Mesenchymal stem cell (in vitro differentiated cells and primary cell): ENCODE measurements around the gene RASAL3.

Source experiments
- DNase-seq: peaks from one replicate; pipeline ENCODE4 v3.0.0-alpha.2; 2013
- H2AFZ ChIP-seq: one replicate; pipeline ENCODE4 v1.6.1; 2013; ENCODE audit warnings: low read depth, mild to moderate bottlenecking, control low read depth, inconsistent platforms, low read length, moderate library complexity
- H2AK5ac ChIP-seq: 2 replicates; pipeline ENCODE4 v1.6.1; 2013; ENCODE audit warnings: low read length, moderate library complexity, mild to moderate bottlenecking, inconsistent platforms; ENCODE audit not compliant: severe bottlenecking
- H2BK120ac ChIP-seq: one replicate; pipeline ENCODE4 v1.6.1; 2013; ENCODE audit warnings: low read depth, mild to moderate bottlenecking, inconsistent platforms, low read length, moderate library complexity
- H2BK12ac ChIP-seq, 2 experiments: one replicate each; pipeline ENCODE4 v1.6.1; 2013; ENCODE audit warnings: inconsistent platforms in 2 of 2, low read length in 2 of 2, mild to moderate bottlenecking in 2 of 2, moderate library complexity in 2 of 2, control low read depth in 1 of 2
- H2BK15ac ChIP-seq: one replicate; pipeline ENCODE4 v1.6.1; 2013; ENCODE audit warnings: mild to moderate bottlenecking, low read depth, inconsistent platforms; ENCODE audit not compliant: poor library complexity, severe bottlenecking
- H2BK5ac ChIP-seq: 2 replicates; pipeline ENCODE4 v1.6.1; 2013; ENCODE audit warnings: low read depth, mild to moderate bottlenecking, low read length, control low read depth, inconsistent platforms; ENCODE audit not compliant: poor library complexity, severe bottlenecking
- H3K14ac ChIP-seq, 2 experiments: one replicate each; pipeline ENCODE4 v1.6.1; 2013; ENCODE audit warnings: inconsistent platforms in 2 of 2, low read length in 2 of 2, control low read depth in 1 of 2, mild to moderate bottlenecking in 1 of 2, moderate library complexity in 1 of 2
- H3K18ac ChIP-seq, 2 experiments: one replicate each; pipeline ENCODE4 v1.6.1; 2013; ENCODE audit warnings: inconsistent platforms in 2 of 2, low read length in 2 of 2, control low read depth in 1 of 2, low read depth in 1 of 2, mild to moderate bottlenecking in 1 of 2
- H3K23ac ChIP-seq, 2 experiments: one replicate each; pipeline ENCODE4 v1.6.1; 2013; ENCODE audit warnings: inconsistent platforms in 2 of 2, low read length in 2 of 2, mild to moderate bottlenecking in 2 of 2, moderate library complexity in 2 of 2, control low read depth in 1 of 2
- H3K27ac ChIP-seq: 2 replicates; pipeline ENCODE4 v1.5.1; 2013; ENCODE audit warnings: mild to moderate bottlenecking, moderate library complexity, low read length, control low read depth, inconsistent platforms; ENCODE audit not compliant: poor library complexity, severe bottlenecking
- H3K27me3 ChIP-seq, 2 experiments: 2 replicates each; pipeline versions ENCODE4 v1.6.1 to v1.7.0; 2013; ENCODE audit warnings: low read length in 2 of 2, mild to moderate bottlenecking in 2 of 2, moderate library complexity in 2 of 2, control low read depth in 1 of 2, inconsistent platforms in 1 of 2; ENCODE audit not compliant: control insufficient read depth in 1 of 2, insufficient read depth in 1 of 2
- H3K36me3 ChIP-seq, 2 experiments: 2 replicates each; pipeline versions ENCODE4 v1.6.1 to v1.7.0; 2013; ENCODE audit warnings: low read length in 2 of 2, control low read depth in 1 of 2, inconsistent platforms in 1 of 2, low read depth in 1 of 2, mild to moderate bottlenecking in 1 of 2; ENCODE audit not compliant: insufficient read depth in 2 of 2, control insufficient read depth in 1 of 2
- H3K4ac ChIP-seq, 2 experiments: one replicate each; pipeline ENCODE4 v1.6.1; 2013; ENCODE audit warnings: inconsistent platforms in 2 of 2, low read length in 2 of 2, mild to moderate bottlenecking in 2 of 2, moderate library complexity in 2 of 2, control low read depth in 1 of 2, low read depth in 1 of 2
- H3K4me1 ChIP-seq: 2 replicates; pipeline ENCODE4 v1.6.1; 2013; ENCODE audit warnings: low read depth, low read length, control low read depth; ENCODE audit not compliant: control insufficient read depth, insufficient read depth
- H3K4me2 ChIP-seq: 2 replicates; pipeline ENCODE4 v1.6.1; 2013; ENCODE audit warnings: low read length, mild to moderate bottlenecking, inconsistent platforms; ENCODE audit not compliant: poor library complexity, severe bottlenecking
- H3K4me3 ChIP-seq, 2 experiments: 2 replicates each; pipeline versions ENCODE4 v1.5.1 to v1.7.0; 2013; ENCODE audit warnings: low read length in 2 of 2, mild to moderate bottlenecking in 2 of 2, control low read depth in 1 of 2, low read depth in 1 of 2; ENCODE audit not compliant: insufficient read depth in 1 of 2
- H3K79me1 ChIP-seq: replicated peaks from 2 replicates; pipeline ENCODE4 v1.6.1; 2013; ENCODE audit warnings: mild to moderate bottlenecking, control low read depth, low read length, inconsistent platforms; ENCODE audit not compliant: poor library complexity, severe bottlenecking
- H3K9ac ChIP-seq: 2 replicates; pipeline ENCODE4 v1.7.0; 2013; ENCODE audit warnings: mild to moderate bottlenecking, low read length, moderate library complexity
- H3K9me3 ChIP-seq: 2 replicates; pipeline ENCODE4 v1.7.0; 2013; ENCODE audit warnings: mild to moderate bottlenecking, low read length; ENCODE audit not compliant: control insufficient read depth
- H4K8ac ChIP-seq: one replicate; pipeline ENCODE4 v1.6.1; 2013; ENCODE audit warnings: inconsistent platforms, mild to moderate bottlenecking, low read length, moderate library complexity
- H4K91ac ChIP-seq: one replicate; pipeline ENCODE4 v1.6.1; 2013; ENCODE audit warnings: mild to moderate bottlenecking, low read length, inconsistent platforms
- WGBS: methylation state at CpG from one replicate; pipeline ENCODE4 v1.1.7; 2013; ENCODE audit warnings: mixed read lengths; 5-methylcytosine and 5-hydroxymethylcytosine counted together

The RASAL3 gene

DNA sequence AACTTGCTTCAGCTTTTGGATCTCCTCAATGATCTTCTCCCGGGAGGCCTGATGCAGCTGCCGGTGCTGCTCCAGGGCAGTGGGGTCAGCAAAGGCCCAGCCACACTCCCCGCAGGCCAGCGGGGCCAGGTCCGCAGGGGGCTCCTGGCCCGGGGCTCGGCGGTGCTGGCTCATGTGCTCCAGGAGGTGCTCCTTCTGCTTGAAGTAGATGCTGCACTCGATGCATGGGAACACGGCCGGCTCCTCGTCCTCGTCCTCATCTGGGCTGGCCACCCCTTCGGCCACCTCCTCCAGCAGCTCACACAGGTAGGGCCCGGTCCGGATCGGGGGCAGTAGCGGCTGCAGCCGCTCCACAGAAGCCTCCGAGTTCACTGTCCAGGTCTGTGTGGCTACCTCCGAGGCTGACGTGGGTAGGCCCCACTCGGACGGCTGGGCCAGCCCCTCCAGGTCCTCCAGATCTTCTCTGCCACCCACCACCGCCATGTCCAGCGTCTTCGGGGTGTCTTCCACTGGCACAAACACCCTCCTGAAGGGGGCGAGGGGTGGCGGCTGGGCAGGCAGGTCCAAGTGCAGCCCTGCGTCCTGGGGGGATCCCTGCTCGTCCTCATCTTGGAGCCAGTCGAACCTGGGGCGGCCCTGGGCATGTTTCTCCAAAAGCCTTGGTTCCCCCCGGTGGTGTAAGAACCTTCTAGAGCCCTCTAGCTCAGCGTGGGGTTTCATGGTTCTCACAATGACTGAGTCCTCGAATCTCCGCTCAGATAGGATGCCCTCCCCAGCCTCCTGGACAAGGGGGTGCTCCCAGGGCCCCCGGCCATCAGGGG, 24.3 kb downstream of the RASAL3 start:
- Histone ChIP-seq H3K4me1 (peaks cover 2% of the 10 kb centered on the region), H2BK15ac (no peak overlapping the region), H4K8ac (no peak overlapping the region), H3K4ac (no peak overlapping the region), H3K9me3 (no peaks in the 10 kb centered on the region), H3K18ac (no peak overlapping the region), H2BK120ac (no peak overlapping the region), H3K36me3 (peaks cover 0 to 38% of the 10 kb centered on the region in 2 experiments), H2AFZ (no peak overlapping the region), H3K14ac (no peak overlapping the region), H3K79me1 (no peaks in the 10 kb centered on the region), H2BK5ac (no peak overlapping the region), H3K23ac (no peak overlapping the region), H3K27ac (no peak overlapping the region), H3K27me3 (no peaks in the 10 kb centered on the region), H2AK5ac (no peak overlapping the region), H3K9ac (no peak overlapping the region), H3K4me2 (no peak overlapping the region), H3K4me3 (no peak overlapping the region), H4K91ac (no peak overlapping the region), H2BK12ac (no peak overlapping the region)
- no peak for DNase-seq
- 94% methylated on average over 38 of the region's 38 CpGs for WGBS

DNA sequence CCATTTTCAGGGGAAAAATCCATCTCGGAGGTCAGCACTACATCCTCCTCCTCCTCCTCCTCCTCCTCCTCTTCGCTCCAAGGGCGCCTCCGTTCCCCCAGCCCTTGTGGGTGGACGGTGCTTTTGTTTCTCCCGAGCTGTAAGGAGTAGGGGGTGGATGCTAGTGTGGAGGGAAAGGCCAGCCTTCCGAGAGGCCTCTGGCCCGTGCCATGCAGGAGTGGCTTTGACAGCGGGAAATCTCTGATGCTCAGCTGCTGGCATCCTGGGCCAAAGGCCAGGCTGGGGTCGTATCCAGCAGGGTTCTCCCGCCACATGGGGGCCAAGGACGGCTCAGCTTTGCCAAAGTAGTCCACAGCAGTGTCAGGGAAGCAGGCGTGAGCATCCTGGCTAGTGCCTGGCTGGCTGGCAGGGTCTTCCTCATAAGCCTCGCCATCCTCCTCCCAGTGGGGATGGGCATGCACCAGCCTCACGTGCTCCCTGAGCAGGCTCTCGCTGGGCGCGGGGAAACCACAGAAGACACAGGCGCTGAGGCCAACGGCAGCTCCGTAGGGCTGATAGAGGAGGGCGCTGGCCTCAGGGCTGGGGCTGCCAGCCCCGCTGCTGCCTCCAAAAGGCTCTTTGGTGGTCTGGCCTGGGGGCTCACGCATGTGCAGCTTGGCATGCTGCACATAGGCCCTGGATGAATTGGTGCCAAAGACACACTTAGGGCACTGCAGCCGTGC, 25.1 kb downstream of the RASAL3 start:
- Histone ChIP-seq H3K4me2 (no peak overlapping the region), H2AK5ac (no peak overlapping the region), H3K36me3 (peaks cover 0 to 32% of the 10 kb centered on the region in 2 experiments), H2BK15ac (no peak overlapping the region), H3K23ac (no peak overlapping the region), H3K9me3 (no peaks in the 10 kb centered on the region), H3K4me3 (no peak overlapping the region), H2AFZ (no peak overlapping the region), H3K9ac (no peak overlapping the region), H3K18ac (no peak overlapping the region), H3K27me3 (no peaks in the 10 kb centered on the region), H2BK5ac (no peak overlapping the region), H2BK12ac (no peak overlapping the region), H3K4me1 (peaks cover 2% of the 10 kb centered on the region), H2BK120ac (no peak overlapping the region), H3K14ac (no peak overlapping the region), H3K27ac (no peak overlapping the region), H3K79me1 (no peaks in the 10 kb centered on the region), H3K4ac (no peak overlapping the region), H4K8ac (no peak overlapping the region), H4K91ac (no peak overlapping the region)
- no peak for DNase-seq
- WGBS, result 90% methylated on average over 23 of the region's 25 CpGs

DNA sequence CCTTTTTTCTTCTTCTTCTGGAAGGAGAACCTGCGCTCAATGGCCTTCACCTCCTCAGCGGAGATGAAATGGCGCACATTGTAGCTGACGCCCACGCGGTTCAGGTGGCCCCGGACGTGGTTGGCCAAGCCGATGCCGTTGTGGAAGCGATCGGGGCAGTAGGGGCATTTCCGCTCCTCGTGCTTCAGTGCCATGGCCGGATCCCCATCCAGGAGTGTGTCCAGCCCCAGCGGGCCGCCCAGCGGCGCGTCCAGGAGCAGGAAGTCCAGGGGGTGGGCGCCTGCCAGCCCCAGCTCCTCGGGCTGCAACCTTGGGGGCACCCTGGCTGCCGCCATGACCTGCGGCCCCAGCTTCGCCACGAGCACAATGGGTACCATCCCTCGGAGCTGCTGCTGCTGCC, 25.8 kb downstream of the RASAL3 start:
- 96% methylated on average over 26 of the region's 27 CpGs for WGBS
- Histone ChIP-seq H4K8ac (no peak overlapping the region), H3K4me2 (no peak overlapping the region), H2BK5ac (no peak overlapping the region), H3K23ac (no peak overlapping the region), H3K14ac (no peak overlapping the region), H2BK120ac (no peak overlapping the region), H4K91ac (no peak overlapping the region), H2AFZ (no peak overlapping the region), H3K4me1 (peaks cover 2% of the 10 kb centered on the region), H2AK5ac (no peak overlapping the region), H2BK12ac (no peak overlapping the region), H3K4me3 (no peak overlapping the region), H3K9ac (no peak overlapping the region), H2BK15ac (no peak overlapping the region), H3K27me3 (no peaks in the 10 kb centered on the region), H3K36me3 (peaks cover 0 to 28% of the 10 kb centered on the region in 2 experiments), H3K79me1 (no peaks in the 10 kb centered on the region), H3K9me3 (no peaks in the 10 kb centered on the region), H3K18ac (no peak overlapping the region), H3K4ac (no peak overlapping the region), H3K27ac (no peak overlapping the region)
- no peak for DNase-seq

DNA sequence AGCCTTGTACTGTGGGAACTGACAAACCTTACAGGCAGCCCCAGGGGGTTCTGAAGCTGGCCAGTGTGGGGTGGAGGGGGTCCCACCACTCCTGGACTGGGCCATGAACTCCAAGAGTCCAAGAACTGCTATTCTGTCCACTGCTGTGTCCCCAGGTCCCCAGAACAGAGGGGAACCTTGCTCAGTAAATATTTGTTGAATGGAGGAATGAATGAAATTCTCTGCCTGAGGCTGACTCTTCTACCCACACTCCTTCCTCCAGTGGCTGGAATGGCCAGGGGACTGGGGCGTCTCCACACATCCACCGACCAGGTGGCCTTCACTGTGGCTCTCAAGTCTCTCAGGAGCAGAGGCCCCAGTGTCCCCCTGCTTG, 26.2 kb downstream of the RASAL3 start:
- no peak overlapping the region for H3K4me3 ChIP-seq
- DNase-seq, result no peak
- no peak overlapping the region for H3K4me2 ChIP-seq
- no peak overlapping the region for H2BK12ac ChIP-seq
- no peak overlapping the region for H4K91ac ChIP-seq
- H2BK120ac ChIP-seq, result no peak overlapping the region
- H3K9me3 ChIP-seq, result no peaks in the 10 kb centered on the region
- H3K9ac ChIP-seq, result no peak overlapping the region
- no peak overlapping the region for H2BK5ac ChIP-seq
- H3K18ac ChIP-seq, result no peak overlapping the region
- H3K14ac ChIP-seq, result no peak overlapping the region
- H3K23ac ChIP-seq, result no peak overlapping the region
- H3K36me3 ChIP-seq, result peaks cover 0 to 28% of the 10 kb centered on the region in 2 experiments
- 99% methylated on average over 2 of the region's 2 CpGs for WGBS
- peaks cover 5% of the 10 kb centered on the region for H3K4me1 ChIP-seq
- no peak overlapping the region for H2BK15ac ChIP-seq
- H3K27ac ChIP-seq, result no peak overlapping the region
- no peaks in the 10 kb centered on the region for H3K79me1 ChIP-seq
- H2AFZ ChIP-seq, result no peak overlapping the region
- no peak overlapping the region for H3K4ac ChIP-seq
- no peak overlapping the region for H2AK5ac ChIP-seq
- H3K27me3 ChIP-seq, result no peaks in the 10 kb centered on the region
- no peak overlapping the region for H4K8ac ChIP-seq
